Dermis microvascular lymphatic vessel endothelial cell (primary cell): Measurements from ENCODE around the gene ANGPT4. TPM values are rescaled to one million over a fixed set of nuclear protein-coding genes. Genes with fewer than 3 reads are reported as not detected.
"Not testable (repeated sequence)": the region's sequence is repeated elsewhere in the genome, so short reads cannot be mapped to it uniquely, and the experiment has no call there.

ENCODE experiments used
- DNase-seq, 2 donors: peaks; one replicate each; pipeline versions ENCODE4 v3.0.0 to v3.0.0-alpha.2; 2010; ENCODE audit warnings: low read depth in 2 of 2
- total RNA-seq: library from RNA; depleted of rRNA; stranded (reverse); fragments of >200 nt; gene quantifications from 2 replicates; pipeline ENCODE4 v1.2.1, GENCODE V29; 2014

ANGPT4 gene
- total RNA-seq, 1 donor from 2014 or later: not detected

- DNase-seq: no peak
Observed at GRCh38 chr20:906703-907270, 9.3 kb downstream of the ANGPT4 start.

GRCh38 chr20:906001-906520 lies 10.1 kb downstream of the ANGPT4 start:
- DNase-seq: no peak

- DNase-seq: no peak
Observed at GRCh38 chr20:905396-905961, 10.7 kb downstream of the ANGPT4 start.

- no peak for DNase-seq
Observed at GRCh38 chr20:904039-904545, 12.0 kb downstream of the ANGPT4 start.

GRCh38 chr20:897436-897835 lies 18.7 kb downstream of the ANGPT4 start:
- DNase-seq: not testable (repeated sequence)

GRCh38 chr20:896501-897025 lies 19.6 kb downstream of the ANGPT4 start:
- DNase-seq: no peak

GRCh38 chr20:892371-892770 lies 23.8 kb downstream of the ANGPT4 start:
- DNase-seq: not testable (repeated sequence)

GRCh38 chr20:891706-892080 lies 24.4 kb downstream of the ANGPT4 start:
- no peak for DNase-seq

- no peak for DNase-seq
Observed at GRCh38 chr20:891058-891705, 25.0 kb downstream of the ANGPT4 start.

- DNase-seq: no peak
Observed at GRCh38 chr20:890666-891057, 25.5 kb downstream of the ANGPT4 start.

- no peak for DNase-seq
Observed at GRCh38 chr20:889932-890463, 26.1 kb downstream of the ANGPT4 start.

GRCh38 chr20:889106-889505 lies 27.0 kb downstream of the ANGPT4 start:
- no peak for DNase-seq

GRCh38 chr20:888057-888456 lies 28.1 kb downstream of the ANGPT4 start:
- DNase-seq: no peak

- no peak for DNase-seq
Observed at GRCh38 chr20:887137-887536, 29.0 kb downstream of the ANGPT4 start.

GRCh38 chr20:884983-885952 lies 30.9 kb downstream of the ANGPT4 start:
- DNase-seq: peak in 1 of 2 donors; percentile 31

GRCh38 chr20:881783-882144 lies 34.4 kb downstream of the ANGPT4 start:
- no peak for DNase-seq

GRCh38 chr20:881051-881782 lies 34.9 kb downstream of the ANGPT4 start:
- peak in 1 of 2 donors; percentile 40 for DNase-seq

- DNase-seq: no peak
Observed at GRCh38 chr20:879626-880025, 36.5 kb downstream of the ANGPT4 start.

GRCh38 chr20:878511-879307 lies 37.4 kb downstream of the ANGPT4 start:
- peak; percentile 9 to 43 for DNase-seq

GRCh38 chr20:877814-878213 lies 38.3 kb downstream of the ANGPT4 start:
- no peak for DNase-seq
